SK-N-SH treated with all-trans-retinoic acid at 6 μM for 48 hours (cell line): Measurements from ENCODE around the gene ITPA.

Experiments
- ATAC-seq: fragments of 200-7000 bp; cut with Tn5 transposase; 3 replicates; pipeline ENCODE4 v1.9.1; 2020; ENCODE audit warnings: mild to moderate bottlenecking, moderate library complexity
- ARNTL ChIP-seq: fragments of 450-650 bp; formaldehyde crosslinking; IDR thresholded peaks from 2 replicates; pipeline ENCODE4 v1.5.0; 2020; ENCODE audit warnings: low read depth, mild to moderate bottlenecking, moderate library complexity, borderline replicate concordance
- BACH2 ChIP-seq: fragments of 250-450 bp; sonication (Bioruptor Pico); IDR thresholded peaks from 2 replicates; pipeline ENCODE4 v1.9.0; 2021; ENCODE audit warnings: mild to moderate bottlenecking, borderline replicate concordance
- CSDC2 ChIP-seq: fragments of 250-450 bp; sonication (Bioruptor Pico); IDR thresholded peaks from 2 replicates; pipeline ENCODE4 v1.5.0; 2020; ENCODE audit warnings: mild to moderate bottlenecking, moderate library complexity
- ESRRG ChIP-seq: fragments of 250-450 bp; sonication (Bioruptor Pico); IDR thresholded peaks from 2 replicates; pipeline ENCODE4 v1.6.1; 2021; ENCODE audit warnings: mild to moderate bottlenecking
- GLIS3 ChIP-seq: fragments of 250-450 bp; sonication (Bioruptor Pico); IDR thresholded peaks from 2 replicates; pipeline ENCODE4 v1.5.0; 2020; ENCODE audit warnings: mild to moderate bottlenecking, moderate library complexity
- ISL1 ChIP-seq: fragments of 250-450 bp; sonication (Bioruptor Pico); IDR thresholded peaks from 2 replicates; pipeline ENCODE4 v2.1.2; 2022; ENCODE audit warnings: mild to moderate bottlenecking, moderate library complexity
- OSR1 ChIP-seq: fragments of 250-450 bp; sonication (Bioruptor Pico); IDR thresholded peaks from 2 replicates; pipeline ENCODE4 v1.8.0; 2022; ENCODE audit warnings: moderate library complexity, mild to moderate bottlenecking, inconsistent platforms
- PPARA ChIP-seq: fragments of 250-450 bp; sonication (Bioruptor Pico); IDR thresholded peaks from 2 replicates; pipeline ENCODE4 v1.5.0; 2020; ENCODE audit warnings: mild to moderate bottlenecking, borderline replicate concordance
- RARB ChIP-seq: fragments of 250-450 bp; sonication (Bioruptor Pico); IDR thresholded peaks from 2 replicates; pipeline ENCODE4 v1.8.0; 2021; ENCODE audit warnings: mild to moderate bottlenecking, moderate library complexity
- SNAI2 ChIP-seq: fragments of 250-450 bp; sonication (Bioruptor Pico); IDR thresholded peaks from 2 replicates; pipeline ENCODE4 v1.5.0; 2020; ENCODE audit warnings: mild to moderate bottlenecking, moderate library complexity
- TCF4 ChIP-seq: fragments of 250-450 bp; sonication (Bioruptor Pico); IDR thresholded peaks from 2 replicates; pipeline ENCODE4 v1.8.0; 2021; ENCODE audit warnings: mild to moderate bottlenecking, moderate library complexity, borderline replicate concordance
- TOX ChIP-seq: fragments of 250-450 bp; sonication (Bioruptor Pico); IDR thresholded peaks from 2 replicates; pipeline ENCODE4 v1.8.0; 2021; ENCODE audit warnings: mild to moderate bottlenecking, moderate library complexity, borderline replicate concordance
- ZFP3 ChIP-seq: fragments of 250-450 bp; sonication (Bioruptor Pico); IDR thresholded peaks from 2 replicates; pipeline ENCODE4 v1.5.0; 2020; ENCODE audit warnings: mild to moderate bottlenecking, moderate library complexity
- ZFP30 ChIP-seq: fragments of 450-650 bp; formaldehyde crosslinking; IDR thresholded peaks from 2 replicates; pipeline ENCODE4 v1.5.0; 2022; ENCODE audit warnings: mild to moderate bottlenecking, moderate library complexity
- ZNF565 ChIP-seq: fragments of 450-650 bp; formaldehyde crosslinking; conservative IDR thresholded peaks from 2 replicates; pipeline ENCODE4 v1.5.0; 2020; ENCODE audit warnings: low read depth, mild to moderate bottlenecking, moderate library complexity
- ZNF70 ChIP-seq: fragments of 450-650 bp; formaldehyde crosslinking; IDR thresholded peaks from 2 replicates; pipeline ENCODE4 v1.5.0; 2020; ENCODE audit warnings: mild to moderate bottlenecking, moderate library complexity
- ZNF8 ChIP-seq: fragments of 450-650 bp; formaldehyde crosslinking; IDR thresholded peaks from 2 replicates; pipeline ENCODE4 v1.5.0; 2020; ENCODE audit warnings: mild to moderate bottlenecking, moderate library complexity
- TF ChIP-seq, protein P1 (sequence below): fragments of 250-450 bp; sonication (Bioruptor Pico); IDR thresholded peaks from 2 replicates; pipeline ENCODE4 v1.8.0; 2020; ENCODE audit warnings: mild to moderate bottlenecking, moderate library complexity, borderline replicate concordance
- TF ChIP-seq, protein P2 (sequence below): fragments of 250-450 bp; sonication (Bioruptor Pico); IDR thresholded peaks from 2 replicates; pipeline ENCODE4 v1.8.0; 2021; ENCODE audit warnings: low read depth, mild to moderate bottlenecking, moderate library complexity, borderline replicate concordance
- TF ChIP-seq, protein P3 (sequence below): fragments of 250-450 bp; sonication (Bioruptor Pico); IDR thresholded peaks from 2 replicates; pipeline ENCODE4 v1.5.0; 2020; ENCODE audit warnings: mild to moderate bottlenecking, moderate library complexity
- TF ChIP-seq, protein P4 (sequence below): fragments of 250-450 bp; sonication (Bioruptor Pico); IDR thresholded peaks from 2 replicates; pipeline ENCODE4 v1.5.1; 2021; ENCODE audit warnings: mild to moderate bottlenecking, moderate library complexity
- TF ChIP-seq, protein P5 (sequence below): fragments of 250-450 bp; sonication (Bioruptor Pico); IDR thresholded peaks from 2 replicates; pipeline ENCODE4 v1.5.1; 2020; ENCODE audit warnings: low read depth, mild to moderate bottlenecking, moderate library complexity

ITPA gene

DNA sequence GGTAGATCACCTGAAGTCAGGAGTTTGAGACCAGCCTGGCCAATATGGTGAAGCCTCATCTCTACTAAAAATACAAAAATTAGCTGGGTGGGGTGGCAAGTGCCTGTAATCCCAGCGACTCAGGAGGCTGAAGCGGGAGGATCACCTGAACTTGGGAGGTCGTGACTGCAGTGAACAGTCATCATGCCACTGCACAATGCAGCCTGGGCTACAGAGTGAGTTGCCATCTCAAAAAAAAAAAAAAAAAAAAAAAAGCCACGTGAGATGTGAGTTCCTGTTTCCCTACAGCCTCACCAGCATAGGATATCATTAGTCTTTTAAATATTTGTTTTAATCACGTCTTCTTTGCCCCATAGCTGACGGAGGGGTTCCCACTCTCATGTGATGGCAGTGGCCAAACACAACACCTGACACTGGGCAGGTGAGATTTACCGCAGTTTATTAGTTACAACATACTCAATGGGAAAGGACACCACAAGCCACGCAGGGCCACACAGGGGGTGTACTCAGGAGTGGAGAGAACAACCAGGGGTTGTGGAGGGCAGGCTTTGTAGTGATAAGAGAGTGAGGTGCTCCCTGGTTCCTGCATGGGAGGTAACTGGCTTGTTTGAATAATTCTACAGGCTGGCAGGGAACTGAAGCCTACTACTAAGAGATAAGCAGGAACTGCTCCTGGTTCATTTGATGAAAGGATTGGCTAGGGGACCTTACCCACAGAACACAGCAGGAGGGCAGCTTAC lies 31.4 kb upstream of the ITPA start:
- TF ChIP-seq RARB (CRISPR knock-in tag) (no peak), ESRRG (CRISPR knock-in tag) (no peak), ISL1 (CRISPR knock-in tag) (no peak), ZNF70 (CRISPR knock-in tag) (no peak), SNAI2 (CRISPR knock-in tag) (no peak), TOX (CRISPR knock-in tag) (no peak), GLIS3 (CRISPR knock-in tag) (no peak), ZNF565 (CRISPR knock-in tag) (no peak), BACH2 (CRISPR knock-in tag) (no peak), ZFP3 (CRISPR knock-in tag) (no peak), ZNF8 (CRISPR knock-in tag) (no peak), ZFP30 (CRISPR knock-in tag) (no peak), ARNTL (CRISPR knock-in tag) (no peak)
- TF ChIP-seq, protein P1, sequence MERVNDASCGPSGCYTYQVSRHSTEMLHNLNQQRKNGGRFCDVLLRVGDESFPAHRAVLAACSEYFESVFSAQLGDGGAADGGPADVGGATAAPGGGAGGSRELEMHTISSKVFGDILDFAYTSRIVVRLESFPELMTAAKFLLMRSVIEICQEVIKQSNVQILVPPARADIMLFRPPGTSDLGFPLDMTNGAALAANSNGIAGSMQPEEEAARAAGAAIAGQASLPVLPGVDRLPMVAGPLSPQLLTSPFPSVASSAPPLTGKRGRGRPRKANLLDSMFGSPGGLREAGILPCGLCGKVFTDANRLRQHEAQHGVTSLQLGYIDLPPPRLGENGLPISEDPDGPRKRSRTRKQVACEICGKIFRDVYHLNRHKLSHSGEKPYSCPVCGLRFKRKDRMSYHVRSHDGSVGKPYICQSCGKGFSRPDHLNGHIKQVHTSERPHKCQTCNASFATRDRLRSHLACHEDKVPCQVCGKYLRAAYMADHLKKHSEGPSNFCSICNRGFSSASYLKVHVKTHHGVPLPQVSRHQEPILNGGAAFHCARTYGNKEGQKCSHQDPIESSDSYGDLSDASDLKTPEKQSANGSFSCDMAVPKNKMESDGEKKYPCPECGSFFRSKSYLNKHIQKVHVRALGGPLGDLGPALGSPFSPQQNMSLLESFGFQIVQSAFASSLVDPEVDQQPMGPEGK (CRISPR knock-in tag): no peak
- ATAC-seq: no peak

DNA sequence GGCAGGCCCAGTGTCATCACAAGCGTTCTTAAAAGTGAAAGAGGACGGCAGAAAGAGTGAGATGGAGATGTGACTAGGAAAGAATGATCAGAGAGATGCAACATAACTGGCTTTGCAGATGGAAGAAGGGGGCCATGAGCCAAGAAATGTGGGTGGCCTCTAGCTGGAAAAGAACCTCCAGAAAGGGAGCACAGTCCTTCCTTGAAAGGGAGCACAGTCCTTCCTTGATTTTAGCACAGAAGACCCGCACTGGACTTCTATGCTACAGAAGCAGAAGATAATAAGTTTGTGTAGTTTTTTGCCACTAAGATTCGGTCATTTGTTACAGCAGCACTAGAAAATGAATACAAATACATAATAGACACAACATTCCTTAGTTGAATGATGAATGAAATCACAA lies 29.0 kb upstream of the ITPA start:
- ATAC-seq: no peak
- TF ChIP-seq TOX (CRISPR knock-in tag) (no peak), OSR1 (no peak), TCF4 (no peak), ARNTL (CRISPR knock-in tag) (no peak), SNAI2 (CRISPR knock-in tag) (no peak), ZNF8 (CRISPR knock-in tag) (no peak), ISL1 (CRISPR knock-in tag) (no peak), ZNF70 (CRISPR knock-in tag) (no peak), PPARA (no peak), GLIS3 (CRISPR knock-in tag) (no peak), ZFP30 (CRISPR knock-in tag) (no peak), RARB (CRISPR knock-in tag) (no peak), ZNF565 (CRISPR knock-in tag) (no peak), CSDC2 (CRISPR knock-in tag) (no peak), ZFP3 (CRISPR knock-in tag) (no peak)
- TF ChIP-seq, protein P1 (CRISPR knock-in tag): no peak
- TF ChIP-seq, protein P2, sequence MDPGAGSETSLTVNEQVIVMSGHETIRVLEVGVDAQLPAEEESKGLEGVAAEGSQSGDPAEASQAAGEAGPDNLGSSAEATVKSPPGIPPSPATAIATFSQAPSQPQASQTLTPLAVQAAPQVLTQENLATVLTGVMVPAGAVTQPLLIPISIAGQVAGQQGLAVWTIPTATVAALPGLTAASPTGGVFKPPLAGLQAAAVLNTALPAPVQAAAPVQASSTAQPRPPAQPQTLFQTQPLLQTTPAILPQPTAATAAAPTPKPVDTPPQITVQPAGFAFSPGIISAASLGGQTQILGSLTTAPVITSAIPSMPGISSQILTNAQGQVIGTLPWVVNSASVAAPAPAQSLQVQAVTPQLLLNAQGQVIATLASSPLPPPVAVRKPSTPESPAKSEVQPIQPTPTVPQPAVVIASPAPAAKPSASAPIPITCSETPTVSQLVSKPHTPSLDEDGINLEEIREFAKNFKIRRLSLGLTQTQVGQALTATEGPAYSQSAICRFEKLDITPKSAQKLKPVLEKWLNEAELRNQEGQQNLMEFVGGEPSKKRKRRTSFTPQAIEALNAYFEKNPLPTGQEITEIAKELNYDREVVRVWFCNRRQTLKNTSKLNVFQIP (CRISPR knock-in tag): no peak
- TF ChIP-seq, protein P3, sequence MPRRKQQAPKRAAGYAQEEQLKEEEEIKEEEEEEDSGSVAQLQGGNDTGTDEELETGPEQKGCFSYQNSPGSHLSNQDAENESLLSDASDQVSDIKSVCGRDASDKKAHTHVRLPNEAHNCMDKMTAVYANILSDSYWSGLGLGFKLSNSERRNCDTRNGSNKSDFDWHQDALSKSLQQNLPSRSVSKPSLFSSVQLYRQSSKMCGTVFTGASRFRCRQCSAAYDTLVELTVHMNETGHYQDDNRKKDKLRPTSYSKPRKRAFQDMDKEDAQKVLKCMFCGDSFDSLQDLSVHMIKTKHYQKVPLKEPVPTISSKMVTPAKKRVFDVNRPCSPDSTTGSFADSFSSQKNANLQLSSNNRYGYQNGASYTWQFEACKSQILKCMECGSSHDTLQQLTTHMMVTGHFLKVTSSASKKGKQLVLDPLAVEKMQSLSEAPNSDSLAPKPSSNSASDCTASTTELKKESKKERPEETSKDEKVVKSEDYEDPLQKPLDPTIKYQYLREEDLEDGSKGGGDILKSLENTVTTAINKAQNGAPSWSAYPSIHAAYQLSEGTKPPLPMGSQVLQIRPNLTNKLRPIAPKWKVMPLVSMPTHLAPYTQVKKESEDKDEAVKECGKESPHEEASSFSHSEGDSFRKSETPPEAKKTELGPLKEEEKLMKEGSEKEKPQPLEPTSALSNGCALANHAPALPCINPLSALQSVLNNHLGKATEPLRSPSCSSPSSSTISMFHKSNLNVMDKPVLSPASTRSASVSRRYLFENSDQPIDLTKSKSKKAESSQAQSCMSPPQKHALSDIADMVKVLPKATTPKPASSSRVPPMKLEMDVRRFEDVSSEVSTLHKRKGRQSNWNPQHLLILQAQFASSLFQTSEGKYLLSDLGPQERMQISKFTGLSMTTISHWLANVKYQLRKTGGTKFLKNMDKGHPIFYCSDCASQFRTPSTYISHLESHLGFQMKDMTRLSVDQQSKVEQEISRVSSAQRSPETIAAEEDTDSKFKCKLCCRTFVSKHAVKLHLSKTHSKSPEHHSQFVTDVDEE (CRISPR knock-in tag): no peak
- TF ChIP-seq, protein P4, sequence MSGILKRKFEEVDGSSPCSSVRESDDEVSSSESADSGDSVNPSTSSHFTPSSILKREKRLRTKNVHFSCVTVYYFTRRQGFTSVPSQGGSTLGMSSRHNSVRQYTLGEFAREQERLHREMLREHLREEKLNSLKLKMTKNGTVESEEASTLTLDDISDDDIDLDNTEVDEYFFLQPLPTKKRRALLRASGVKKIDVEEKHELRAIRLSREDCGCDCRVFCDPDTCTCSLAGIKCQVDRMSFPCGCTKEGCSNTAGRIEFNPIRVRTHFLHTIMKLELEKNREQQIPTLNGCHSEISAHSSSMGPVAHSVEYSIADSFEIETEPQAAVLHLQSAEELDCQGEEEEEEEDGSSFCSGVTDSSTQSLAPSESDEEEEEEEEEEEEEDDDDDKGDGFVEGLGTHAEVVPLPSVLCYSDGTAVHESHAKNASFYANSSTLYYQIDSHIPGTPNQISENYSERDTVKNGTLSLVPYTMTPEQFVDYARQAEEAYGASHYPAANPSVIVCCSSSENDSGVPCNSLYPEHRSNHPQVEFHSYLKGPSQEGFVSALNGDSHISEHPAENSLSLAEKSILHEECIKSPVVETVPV (CRISPR knock-in tag): no peak
- TF ChIP-seq, protein P5, sequence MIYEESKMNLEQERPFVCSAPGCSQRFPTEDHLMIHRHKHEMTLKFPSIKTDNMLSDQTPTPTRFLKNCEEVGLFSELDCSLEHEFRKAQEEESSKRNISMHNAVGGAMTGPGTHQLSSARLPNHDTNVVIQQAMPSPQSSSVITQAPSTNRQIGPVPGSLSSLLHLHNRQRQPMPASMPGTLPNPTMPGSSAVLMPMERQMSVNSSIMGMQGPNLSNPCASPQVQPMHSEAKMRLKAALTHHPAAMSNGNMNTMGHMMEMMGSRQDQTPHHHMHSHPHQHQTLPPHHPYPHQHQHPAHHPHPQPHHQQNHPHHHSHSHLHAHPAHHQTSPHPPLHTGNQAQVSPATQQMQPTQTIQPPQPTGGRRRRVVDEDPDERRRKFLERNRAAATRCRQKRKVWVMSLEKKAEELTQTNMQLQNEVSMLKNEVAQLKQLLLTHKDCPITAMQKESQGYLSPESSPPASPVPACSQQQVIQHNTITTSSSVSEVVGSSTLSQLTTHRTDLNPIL: no peak
